HAP-1 (cell line): Measurements from ENCODE around the gene IL10RB.
"Not testable (repeated sequence)": the region's sequence is repeated elsewhere in the genome, so short reads cannot be mapped to it uniquely, and the experiment has no call there.

ENCODE experiments used
- DNase-seq, 2 experiments: peaks; one replicate each; pipeline ENCODE4 v3.0.0-alpha.2; 2016 to 2020; ENCODE audit warnings: low spot score in 2 of 2
- H3K27me3 ChIP-seq: fragments of 250-450 bp; sonication (Bioruptor Pico); 2 replicates; pipeline ENCODE4 v1.5.1; 2020; ENCODE audit warnings: low read depth, mild to moderate bottlenecking, moderate library complexity
- H3K36me3 ChIP-seq: fragments of 250-450 bp; sonication (Bioruptor Pico); replicated peaks from 2 replicates; pipeline ENCODE4 v1.5.1; 2020; ENCODE audit warnings: mild to moderate bottlenecking
- H3K4me1 ChIP-seq: fragments of 250-450 bp; sonication (Bioruptor Pico); 2 replicates; pipeline ENCODE4 v1.5.1; 2020; ENCODE audit warnings: mild to moderate bottlenecking
- H3K4me3 ChIP-seq: fragments of 250-450 bp; sonication (Bioruptor Pico); 2 replicates; pipeline ENCODE4 v1.5.1; 2020; ENCODE audit warnings: mild to moderate bottlenecking, moderate library complexity
- H3K9me3 ChIP-seq: fragments of 250-450 bp; sonication (Bioruptor Pico); 2 replicates; pipeline ENCODE4 v1.5.1; 2020; ENCODE audit warnings: mild to moderate bottlenecking, moderate library complexity
- in situ Hi-C: fragments of 300-500 bp; cut with MboI; formaldehyde crosslinking; loops from 3 replicates; pipeline ENCODE4 v1.14.3; 2020; ENCODE audit warnings: low sequenced_read_pairs, inconsistent platforms, mixed read lengths

Gene IL10RB

GRCh38 chr21:33266050-33266788 lies at the start of gene IL10RB:
IL10RB (plus strand) TSS chr21:33266367; CDS start chr21:33266466, 99 bp downstream.
- Histone ChIP-seq H3K9me3 (no peaks in the 10 kb centered on the region), H3K4me3 (peak within 1 kb of the TSS; percentile 85), H3K36me3 (peaks cover 8% of the 10 kb centered on the region; the same call in 1 of the 2 replicates), H3K27me3 (no peaks in the 10 kb centered on the region), H3K4me1 (0 out of 2 replicates have a peak, but pooled peaks cover 2% of the 10 kb centered on the region)
- DNase-seq, result peak; percentile 42 to 81
- in situ Hi-C loops, result no loop called here

GRCh38 chr21:33217138-33217520 lies 49.0 kb upstream of the IL10RB start:
- Histone ChIP-seq H3K4me3 (no peak overlapping the region), H3K36me3 (no peaks in the 10 kb centered on the region), H3K9me3 (no peaks in the 10 kb centered on the region; the same call in 1 of the 2 replicates), H3K27me3 (no peaks in the 10 kb centered on the region), H3K4me1 (peaks cover 8% of the 10 kb centered on the region)
- no peak for DNase-seq
- in situ Hi-C loops, result no loop called here

- in situ Hi-C loops, result no loop called here
- H3K9me3 ChIP-seq, result no peaks in the 10 kb centered on the region; the same call in 1 of the 2 replicates
- peaks cover 8% of the 10 kb centered on the region for H3K4me1 ChIP-seq
- H3K36me3 ChIP-seq, result no peaks in the 10 kb centered on the region
- H3K4me3 ChIP-seq, result no peak overlapping the region
- no peak for DNase-seq
- no peaks in the 10 kb centered on the region for H3K27me3 ChIP-seq
These were observed 46.9 kb upstream of the IL10RB start for GRCh38 chr21:33219300-33219699.

- in situ Hi-C loops, result no loop called here
- Histone ChIP-seq H3K36me3 (no peaks in the 10 kb centered on the region), H3K9me3 (no peaks in the 10 kb centered on the region; the same call in 1 of the 2 replicates), H3K4me1 (peaks cover 8% of the 10 kb centered on the region), H3K27me3 (no peaks in the 10 kb centered on the region), H3K4me3 (no peak overlapping the region)
- DNase-seq, result no peak
These were observed 46.2 kb upstream of the IL10RB start for GRCh38 chr21:33219954-33220353.

- H3K27me3 ChIP-seq, in situ Hi-C loops, H3K9me3 ChIP-seq, H3K36me3 ChIP-seq, H3K4me3 ChIP-seq, DNase-seq: not testable (repeated sequence)
- H3K4me1 ChIP-seq, result peaks cover 12% of the 10 kb centered on the region
These were observed 40.8 kb upstream of the IL10RB start for GRCh38 chr21:33225376-33225775.

- in situ Hi-C loops, result no loop called here
- Histone ChIP-seq H3K4me3 (no peak overlapping the region), H3K9me3 (no peaks in the 10 kb centered on the region), H3K27me3 (no peaks in the 10 kb centered on the region), H3K36me3 (no peaks in the 10 kb centered on the region), H3K4me1 (peaks cover 25% of the 10 kb centered on the region)
- DNase-seq, result no peak
These were observed 37.7 kb upstream of the IL10RB start for GRCh38 chr21:33228455-33228854.

GRCh38 chr21:33229099-33229783 lies 36.9 kb upstream of the IL10RB start:
- DNase-seq, result no peak

GRCh38 chr21:33229784-33230544 lies 36.2 kb upstream of the IL10RB start, which contains the start of gene IFNAR2:
IFNAR2 (plus strand) TSS chr21:33229938; CDS start chr21:33241923, 11,985 bp downstream.
- peak; percentile 68 to 88 for DNase-seq

More at GRCh38 chr21:33229099-33229783, 36.9 kb upstream of the IL10RB start:
- peak overlapping the region; percentile 72 for H3K4me3 ChIP-seq
- no peaks in the 10 kb centered on the region for H3K36me3 ChIP-seq
- peaks cover 25% of the 10 kb centered on the region for H3K4me1 ChIP-seq
- H3K27me3 ChIP-seq, result no peaks in the 10 kb centered on the region
- H3K9me3 ChIP-seq, result no peaks in the 10 kb centered on the region
- in situ Hi-C loops, result no loop called here

GRCh38 chr21:33230545-33231324 lies 35.4 kb upstream of the IL10RB start:
- Histone ChIP-seq H3K4me1 (peaks cover 25% of the 10 kb centered on the region), H3K27me3 (no peaks in the 10 kb centered on the region), H3K36me3 (no peaks in the 10 kb centered on the region), H3K4me3 (peak overlapping the region; percentile 72), H3K9me3 (no peaks in the 10 kb centered on the region)
- DNase-seq, result peak in 1 of 2 experiments; percentile 74
- in situ Hi-C loops, result no loop called here

More at GRCh38 chr21:33229784-33230544, 36.2 kb upstream of the IL10RB start, which contains the start of gene IFNAR2:
- in situ Hi-C loops, result no loop called here
- H3K27me3 ChIP-seq, result no peaks in the 10 kb centered on the region
- H3K4me3 ChIP-seq, result peak within 1 kb of the TSS; percentile 72
- peaks cover 25% of the 10 kb centered on the region for H3K4me1 ChIP-seq
- H3K36me3 ChIP-seq, result no peaks in the 10 kb centered on the region
- no peaks in the 10 kb centered on the region for H3K9me3 ChIP-seq

GRCh38 chr21:33231526-33231925 lies 34.6 kb upstream of the IL10RB start:
- H3K9me3 ChIP-seq, result no peaks in the 10 kb centered on the region
- in situ Hi-C loops, result no loop called here
- no peaks in the 10 kb centered on the region for H3K27me3 ChIP-seq
- DNase-seq, result no peak
- no peaks in the 10 kb centered on the region for H3K36me3 ChIP-seq
- peaks cover 25% of the 10 kb centered on the region for H3K4me1 ChIP-seq
- peak overlapping the region; percentile 72; the same call in 1 of the 2 replicates for H3K4me3 ChIP-seq

- H3K36me3 ChIP-seq, result no peaks in the 10 kb centered on the region
- in situ Hi-C loops, result no loop called here
These were observed 33.7 kb upstream of the IL10RB start for GRCh38 chr21:33232291-33233034.

More at GRCh38 chr21:33232291-33233034, 33.7 kb upstream of the IL10RB start:
- Histone ChIP-seq H3K4me3 (no peak overlapping the region), H3K27me3 (no peaks in the 10 kb centered on the region), H3K4me1 (peaks cover 19% of the 10 kb centered on the region), H3K9me3 (no peaks in the 10 kb centered on the region)
- DNase-seq, result no peak
